ENCODE data around the gene MSI2.
A peak's percentile ranks its signal among the peaks of the same experiment; 100 is the strongest.

MSI2 gene

GRCh38 chr17:57671667-57672632, 415.6 kb downstream of the MSI2 start:
- DNase-seq (ENCODE audit: insufficient read length, low spot score) (peak; percentile 95), FAIRE-seq (peak; percentile 15)
- TF ChIP-seq POLR2A (IDR thresholded peaks at IDR 0.05; ENCODE audit: low read depth, low read length), result no peak

- DNase-seq (ENCODE audit: insufficient read length, low spot score) (no peak), FAIRE-seq (no peak)
- TF ChIP-seq POLR2A (IDR thresholded peaks at IDR 0.05; ENCODE audit: low read depth, low read length), result no peak
Measured at GRCh38 chr17:57672971-57673370, 416.6 kb downstream of the MSI2 start.

GRCh38 chr17:57674894-57675293, 418.6 kb downstream of the MSI2 start:
- no peak for TF ChIP-seq POLR2A (IDR thresholded peaks at IDR 0.05; ENCODE audit: low read depth, low read length)
- FAIRE-seq (no peak), DNase-seq (ENCODE audit: insufficient read length, low spot score) (no peak)

GRCh38 chr17:57675427-57676387, 419.4 kb downstream of the MSI2 start:
- no peak for TF ChIP-seq POLR2A (IDR thresholded peaks at IDR 0.05; ENCODE audit: low read depth, low read length)
- FAIRE-seq (no peak), DNase-seq (ENCODE audit: insufficient read length, low spot score) (no peak)

- TF ChIP-seq POLR2A (IDR thresholded peaks at IDR 0.05; ENCODE audit: low read depth, low read length), result no peak
- no peak for FAIRE-seq
- no peak for DNase-seq (ENCODE audit: insufficient read length, low spot score)
Measured at GRCh38 chr17:57676543-57676942, 420.2 kb downstream of the MSI2 start.

GRCh38 chr17:57677301-57677700, 421.0 kb downstream of the MSI2 start:
- TF ChIP-seq POLR2A (IDR thresholded peaks at IDR 0.05; ENCODE audit: low read depth, low read length), result no peak
- no peak for DNase-seq (ENCODE audit: insufficient read length, low spot score)
- no peak for FAIRE-seq

- TF ChIP-seq POLR2A (IDR thresholded peaks at IDR 0.05; ENCODE audit: low read depth, low read length), result no peak
- FAIRE-seq (no peak), DNase-seq (ENCODE audit: insufficient read length, low spot score) (no peak)
Measured at GRCh38 chr17:57677858-57678257, 421.5 kb downstream of the MSI2 start.

- no peak for TF ChIP-seq POLR2A (IDR thresholded peaks at IDR 0.05; ENCODE audit: low read depth, low read length)
- DNase-seq (ENCODE audit: insufficient read length, low spot score) (no peak), FAIRE-seq (no peak)
Measured at GRCh38 chr17:57678393-57678792, 422.1 kb downstream of the MSI2 start.

GRCh38 chr17:57679356-57679755, 423.0 kb downstream of the MSI2 start:
- no peak for TF ChIP-seq POLR2A (IDR thresholded peaks at IDR 0.05; ENCODE audit: low read depth, low read length)
- DNase-seq (ENCODE audit: insufficient read length, low spot score) (no peak), FAIRE-seq (no peak)

- TF ChIP-seq POLR2A (IDR thresholded peaks at IDR 0.05; ENCODE audit: low read depth, low read length), result no peak
- DNase-seq (ENCODE audit: insufficient read length, low spot score) (no peak), FAIRE-seq (no peak)
Measured at GRCh38 chr17:57679906-57680695, 423.8 kb downstream of the MSI2 start.

GRCh38 chr17:57682701-57683100, 426.4 kb downstream of the MSI2 start:
- FAIRE-seq (no peak), DNase-seq (ENCODE audit: insufficient read length, low spot score) (no peak)
- TF ChIP-seq POLR2A (IDR thresholded peaks at IDR 0.05; ENCODE audit: low read depth, low read length), result no peak

GRCh38 chr17:57684711-57685498, 428.6 kb downstream of the MSI2 start:
- no peak for FAIRE-seq
- TF ChIP-seq POLR2A (IDR thresholded peaks at IDR 0.05; ENCODE audit: low read depth, low read length), result no peak
- DNase-seq (ENCODE audit: insufficient read length, low spot score), result no peak
